ENCODE measurements around the gene IQCN.

GRCh38 chr19:18251587-18252369 is 22.5 kb downstream of the IQCN start:
- TF ChIP-seq CTCF (IDR thresholded peaks at IDR 0.05) (peak; percentile 89 to 98 (median 96)), POLR2A (IDR thresholded peaks at IDR 0.05) (no peak)

Data from esophagus squamous epithelium (tissue), 4 donors.